GM18873 (cell line): ENCODE measurements around the gene NSUN4.
"Not testable (repeated sequence)": the region's sequence is repeated elsewhere in the genome, so short reads cannot be mapped to it uniquely, and the experiment has no call there.

Experiments
- ATAC-seq: cut with Tn5 transposase; IDR thresholded peaks from one replicate; pipeline ENCODE4 v1.9.1; 2021; ENCODE audit warnings: mild to moderate bottlenecking, moderate library complexity, moderate number of reproducible peaks; ENCODE audit not compliant: unreplicated experiment, low FRiP score

Gene NSUN4

GRCh38 chr1:46340404-46341221 lies at the start of gene NSUN4:
TSS of gene NSUN4 (plus strand) at chr1:46340807. CDS start at chr1:46340827, 20 bp downstream.
- ATAC-seq: peak; percentile 73

GRCh38 chr1:46295306-46295705 lies 45.3 kb upstream of the NSUN4 start:
- no peak for ATAC-seq

- ATAC-seq: no peak
Observed at GRCh38 chr1:46298387-46298786, 42.2 kb upstream of the NSUN4 start.

- ATAC-seq: no peak
Observed at GRCh38 chr1:46300673-46301405, 39.8 kb upstream of the NSUN4 start.

GRCh38 chr1:46301406-46301807 lies 39.2 kb upstream of the NSUN4 start:
- ATAC-seq: no peak

- ATAC-seq: no peak
Observed at GRCh38 chr1:46301808-46302640, 38.6 kb upstream of the NSUN4 start.

GRCh38 chr1:46302641-46303037 lies 38.0 kb upstream of the NSUN4 start:
- peak; percentile 8 for ATAC-seq

- peak; percentile 72 for ATAC-seq
Observed at GRCh38 chr1:46303038-46303871, 37.4 kb upstream of the NSUN4 start, which contains the start of the genes LRRC41 and UQCRH. TSS of gene LRRC41 (minus strand) at chr1:46303616. CDS start at chr1:46303322, 294 bp downstream. TSS of gene UQCRH (plus strand) at chr1:46303698. CDS start at chr1:46303767, 69 bp downstream.

- no peak for ATAC-seq
Observed at GRCh38 chr1:46303872-46304326, 36.7 kb upstream of the NSUN4 start.

GRCh38 chr1:46306159-46306530 lies 34.5 kb upstream of the NSUN4 start:
- no peak for ATAC-seq

- no peak for ATAC-seq
Observed at GRCh38 chr1:46309401-46310159, 31.0 kb upstream of the NSUN4 start.

- ATAC-seq: no peak
Observed at GRCh38 chr1:46310321-46310720, 30.3 kb upstream of the NSUN4 start.

GRCh38 chr1:46315669-46316403 lies 24.8 kb upstream of the NSUN4 start:
- no peak for ATAC-seq

- ATAC-seq: no peak
Observed at GRCh38 chr1:46317323-46317722, 23.3 kb upstream of the NSUN4 start.

GRCh38 chr1:46319301-46319700 lies 21.3 kb upstream of the NSUN4 start:
- not testable (repeated sequence) for ATAC-seq

GRCh38 chr1:46319960-46320914 lies 20.4 kb upstream of the NSUN4 start:
- not testable (repeated sequence) for ATAC-seq

GRCh38 chr1:46322191-46322590 lies 18.4 kb upstream of the NSUN4 start:
- ATAC-seq: not testable (repeated sequence)
